GM18907 (cell line): ENCODE results near the gene LCE2B.
A peak's percentile ranks its signal among the peaks of the same experiment; 100 is the strongest.
"Not testable (repeated sequence)": the region's sequence is repeated elsewhere in the genome, so short reads cannot be mapped to it uniquely, and the experiment has no call there.

ENCODE experiments used
- ATAC-seq: cut with Tn5 transposase; IDR thresholded peaks from one replicate; pipeline ENCODE4 v1.9.1; 2021; ENCODE audit warnings: mild to moderate bottlenecking, moderate library complexity; ENCODE audit not compliant: unreplicated experiment

The LCE2B gene

GRCh38 chr1:152685823-152686222 is at the start of gene LCE2B:
Gene LCE2B, plus strand, starts transcription at chr1:152686123. Its CDS starts 721 bp downstream, at chr1:152686844.
- ATAC-seq, result not testable (repeated sequence)

- no peak for ATAC-seq
Measured at GRCh38 chr1:152640351-152640750, 45.6 kb upstream of the LCE2B start.

- ATAC-seq, result no peak
Measured at GRCh38 chr1:152643945-152644344, 42.0 kb upstream of the LCE2B start.

GRCh38 chr1:152645146-152645545 is 40.8 kb upstream of the LCE2B start:
- ATAC-seq, result no peak

- no peak for ATAC-seq
Measured at GRCh38 chr1:152646656-152647055, 39.3 kb upstream of the LCE2B start.

- peak; percentile 45 for ATAC-seq
Measured at GRCh38 chr1:152654110-152654509, 31.8 kb upstream of the LCE2B start.

- ATAC-seq, result no peak
Measured at GRCh38 chr1:152656459-152656858, 29.5 kb upstream of the LCE2B start.

GRCh38 chr1:152657677-152658076 is 28.2 kb upstream of the LCE2B start:
- no peak for ATAC-seq

GRCh38 chr1:152658649-152659048 is 27.3 kb upstream of the LCE2B start:
- ATAC-seq, result no peak

GRCh38 chr1:152663098-152663497 is 22.8 kb upstream of the LCE2B start, which contains the start of gene LCE2D:
Gene LCE2D, plus strand, starts transcription at chr1:152663380. Its CDS starts 726 bp downstream, at chr1:152664106.
- no peak for ATAC-seq

GRCh38 chr1:152666171-152666570 is 19.8 kb upstream of the LCE2B start:
- ATAC-seq, result not testable (repeated sequence)

GRCh38 chr1:152667648-152668047 is 18.3 kb upstream of the LCE2B start:
- no peak for ATAC-seq

GRCh38 chr1:152673016-152673415 is 12.9 kb upstream of the LCE2B start:
- no peak for ATAC-seq

- ATAC-seq, result not testable (repeated sequence)
Measured at GRCh38 chr1:152674983-152675382, 10.9 kb upstream of the LCE2B start, which contains the start of gene LCE2C. Gene LCE2C, plus strand, starts transcription at chr1:152675279. Its CDS starts 737 bp downstream, at chr1:152676016.

- ATAC-seq, result no peak
Measured at GRCh38 chr1:152679459-152679858, 6.5 kb upstream of the LCE2B start.

- ATAC-seq, result no peak
Measured at GRCh38 chr1:152681616-152682015, 4.3 kb upstream of the LCE2B start.

- no peak for ATAC-seq
Measured at GRCh38 chr1:152683846-152684245, 2.1 kb upstream of the LCE2B start.

GRCh38 chr1:152697701-152698600 is 12.0 kb downstream of the LCE2B start, which contains the start of gene LCE2A:
Gene LCE2A, plus strand, starts transcription at chr1:152698345. Its CDS starts 557 bp downstream, at chr1:152698902.
- no peak for ATAC-seq

GRCh38 chr1:152699746-152700145 is 13.8 kb downstream of the LCE2B start:
- no peak for ATAC-seq

GRCh38 chr1:152707860-152708259 is 21.9 kb downstream of the LCE2B start, which contains the start of gene LCE4A:
Gene LCE4A, plus strand, starts transcription at chr1:152708160. Its CDS starts 916 bp downstream, at chr1:152709076.
- ATAC-seq, result no peak

- no peak for ATAC-seq
Measured at GRCh38 chr1:152718238-152718637, 32.3 kb downstream of the LCE2B start.

- no peak for ATAC-seq
Measured at GRCh38 chr1:152725261-152725660, 39.3 kb downstream of the LCE2B start.
